Measurements from ENCODE around the gene ZNF638.

DNA sequence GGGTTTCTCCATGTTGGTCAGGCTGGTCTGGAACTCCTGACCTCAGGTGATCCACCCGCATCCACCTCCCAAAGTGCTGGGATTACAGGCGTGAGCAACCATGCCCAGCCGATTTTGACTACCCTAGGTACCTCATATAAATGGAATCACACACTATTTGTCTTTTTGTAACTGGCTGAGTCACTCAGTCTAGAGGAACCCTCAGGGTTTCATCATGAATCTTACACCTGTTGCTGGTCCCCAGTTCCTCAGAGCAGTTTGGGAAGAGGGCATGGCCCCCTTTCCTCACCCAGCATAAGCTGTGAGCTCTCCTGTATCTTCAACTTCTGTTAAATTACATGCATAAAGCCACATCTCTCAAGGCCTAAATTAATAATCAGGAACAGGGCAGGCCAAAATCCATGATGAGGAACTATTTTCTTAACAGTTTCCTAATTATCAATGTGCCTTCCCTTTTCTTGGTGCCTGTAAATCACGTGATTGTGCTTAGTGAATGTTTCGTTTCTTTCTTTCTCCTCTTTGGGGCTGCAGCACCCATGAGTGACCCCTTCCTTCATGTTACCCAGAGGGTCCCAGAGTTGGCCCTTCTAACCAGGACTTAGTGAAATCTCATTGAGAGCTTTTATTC, 142.6 kb downstream of the ZNF638 start:
- TF ChIP-seq, protein P1, sequence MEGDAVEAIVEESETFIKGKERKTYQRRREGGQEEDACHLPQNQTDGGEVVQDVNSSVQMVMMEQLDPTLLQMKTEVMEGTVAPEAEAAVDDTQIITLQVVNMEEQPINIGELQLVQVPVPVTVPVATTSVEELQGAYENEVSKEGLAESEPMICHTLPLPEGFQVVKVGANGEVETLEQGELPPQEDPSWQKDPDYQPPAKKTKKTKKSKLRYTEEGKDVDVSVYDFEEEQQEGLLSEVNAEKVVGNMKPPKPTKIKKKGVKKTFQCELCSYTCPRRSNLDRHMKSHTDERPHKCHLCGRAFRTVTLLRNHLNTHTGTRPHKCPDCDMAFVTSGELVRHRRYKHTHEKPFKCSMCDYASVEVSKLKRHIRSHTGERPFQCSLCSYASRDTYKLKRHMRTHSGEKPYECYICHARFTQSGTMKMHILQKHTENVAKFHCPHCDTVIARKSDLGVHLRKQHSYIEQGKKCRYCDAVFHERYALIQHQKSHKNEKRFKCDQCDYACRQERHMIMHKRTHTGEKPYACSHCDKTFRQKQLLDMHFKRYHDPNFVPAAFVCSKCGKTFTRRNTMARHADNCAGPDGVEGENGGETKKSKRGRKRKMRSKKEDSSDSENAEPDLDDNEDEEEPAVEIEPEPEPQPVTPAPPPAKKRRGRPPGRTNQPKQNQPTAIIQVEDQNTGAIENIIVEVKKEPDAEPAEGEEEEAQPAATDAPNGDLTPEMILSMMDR (IDR thresholded peaks at IDR 0.05), result no peak
- no peak for TF ChIP-seq POLR2A (IDR thresholded peaks at IDR 0.05)
